B cell (primary cell): Measurements from ENCODE around the gene ZNF839.

Experiments
- CTCF ChIP-seq: fragments of 200-600 bp; IDR thresholded peaks from one replicate; pipeline ENCODE4 v1.8.0; 2022; ENCODE audit warnings: antibody characterized with exemption, mild to moderate bottlenecking
- EZH2 ChIP-seq: IDR thresholded peaks from 2 replicates; pipeline ENCODE4 v1.6.1; 2012; ENCODE audit warnings: borderline replicate concordance, low read depth, mild to moderate bottlenecking, moderate library complexity, low read length; ENCODE audit not compliant: insufficient read depth, poor library complexity, severe bottlenecking

GRCh38 chr14:102297436-102298170, 21.9 kb upstream of the ZNF839 start:
- no peak for TF ChIP-seq CTCF
- no peak for TF ChIP-seq EZH2
